Skin of body (tissue), 2 donors: Measurements from ENCODE around the gene CDC26. TPM values are rescaled to one million over a fixed set of nuclear protein-coding genes. Genes with fewer than 3 reads are reported as not detected.
"Not testable (repeated sequence)": the region's sequence is repeated elsewhere in the genome, so short reads cannot be mapped to it uniquely, and the experiment has no call there.

ENCODE experiments used
- DNase-seq: peaks from one replicate; lab custom pipeline; 2025; lab: John Stamatoyannopoulos, UW
- total RNA-seq: library from RNA; depleted of rRNA; stranded (reverse); fragments of >200 nt; gene quantifications from one replicate; pipeline ENCODE4 v1.2.3, GENCODE V29; 2014

Gene CDC26
- 23.6 TPM for total RNA-seq

GRCh38 chr9:113275157-113276131, at the start of gene CDC26, which contains the start of gene PRPF4:
Gene CDC26, minus strand, starts transcription at chr9:113275572. Its CDS starts 3,065 bp downstream, at chr9:113272507.
Gene PRPF4, plus strand, starts transcription at chr9:113275658. Its CDS starts 86 bp downstream, at chr9:113275744.
- peak; percentile 99 for DNase-seq

- no peak for DNase-seq
Measured at GRCh38 chr9:113322671-113323070, 47.3 kb upstream of the CDC26 start.

DNA sequence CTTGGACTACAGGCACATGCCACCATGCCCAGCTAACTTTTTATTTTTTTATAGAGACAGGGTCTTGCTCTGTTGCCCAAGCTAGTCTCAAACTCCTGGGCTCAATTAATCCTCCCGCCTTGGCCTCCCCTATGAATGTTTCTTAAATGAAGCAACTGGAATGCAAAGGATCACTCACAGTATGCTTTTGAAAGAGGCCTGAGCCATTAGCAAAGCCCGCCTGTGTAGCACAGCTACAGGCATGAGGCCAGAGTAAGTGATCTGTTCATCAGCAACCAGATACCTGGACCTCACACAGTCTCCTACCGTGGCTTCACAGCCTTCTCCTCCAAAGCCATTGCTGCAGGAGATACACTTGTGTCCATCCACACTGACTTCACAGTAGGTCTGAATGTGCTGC, 44.7 kb upstream of the CDC26 start:
- no peak for DNase-seq

DNA sequence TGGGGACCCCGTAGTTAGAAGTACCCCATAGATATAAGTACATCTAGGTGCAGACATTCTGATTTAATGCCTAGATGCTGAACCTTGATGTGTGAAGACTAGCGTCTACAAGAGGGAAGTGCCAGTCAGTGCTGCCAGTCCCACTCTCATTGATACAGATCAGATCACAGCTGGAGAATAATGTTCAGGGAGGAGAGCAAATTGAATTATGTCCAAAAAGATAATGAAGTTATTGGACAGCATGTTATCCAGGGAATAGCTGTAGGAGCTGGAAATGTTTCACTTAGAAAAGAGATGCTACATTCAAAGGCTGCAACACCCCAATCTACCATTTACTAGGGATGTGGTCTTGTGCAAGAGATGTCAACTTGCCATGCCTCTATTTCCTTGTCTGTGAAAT, 43.7 kb upstream of the CDC26 start:
- no peak for DNase-seq

- DNase-seq: no peak
Measured at GRCh38 chr9:113317777-113318176, 42.4 kb upstream of the CDC26 start.

DNA sequence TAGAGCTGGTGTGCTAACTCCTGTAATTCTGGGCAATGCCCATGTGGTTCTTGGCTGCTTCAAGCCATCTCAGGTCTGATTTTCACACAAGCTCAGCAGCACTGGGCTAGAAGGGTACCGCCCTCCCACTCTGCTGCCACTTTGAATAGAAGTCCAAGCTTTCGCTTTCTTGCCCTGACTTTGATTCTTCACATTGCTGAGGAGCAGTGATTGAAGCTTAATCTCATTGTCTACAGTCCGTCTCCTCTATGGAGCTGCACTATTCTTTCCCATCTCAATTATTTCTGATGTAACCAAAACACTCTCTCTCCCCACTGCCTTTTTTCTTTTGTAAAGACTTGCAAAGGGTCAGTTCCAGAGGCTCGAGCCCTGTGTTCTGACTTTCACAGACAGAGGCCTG, 40.7 kb upstream of the CDC26 start:
- no peak for DNase-seq

DNA sequence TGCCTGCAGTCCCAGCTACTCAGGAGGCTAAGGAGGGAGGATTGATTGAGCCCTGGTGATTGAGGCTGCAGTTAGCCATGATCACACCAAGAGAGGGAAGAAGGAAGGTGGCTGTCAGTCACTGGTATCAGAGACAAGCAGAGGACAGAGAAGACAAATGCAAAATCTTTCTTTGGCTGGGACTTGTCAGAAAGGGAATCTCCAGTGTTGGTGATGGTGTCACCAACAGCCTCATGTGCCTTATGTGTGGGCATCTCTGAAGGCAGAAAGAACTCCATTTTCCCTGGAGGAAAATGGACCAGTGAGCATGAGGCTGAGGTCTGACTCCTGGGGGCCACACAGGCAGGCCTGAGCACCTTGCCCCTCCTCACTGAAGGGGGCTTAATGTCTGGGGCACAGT, 39.9 kb upstream of the CDC26 start:
- DNase-seq: no peak

DNA sequence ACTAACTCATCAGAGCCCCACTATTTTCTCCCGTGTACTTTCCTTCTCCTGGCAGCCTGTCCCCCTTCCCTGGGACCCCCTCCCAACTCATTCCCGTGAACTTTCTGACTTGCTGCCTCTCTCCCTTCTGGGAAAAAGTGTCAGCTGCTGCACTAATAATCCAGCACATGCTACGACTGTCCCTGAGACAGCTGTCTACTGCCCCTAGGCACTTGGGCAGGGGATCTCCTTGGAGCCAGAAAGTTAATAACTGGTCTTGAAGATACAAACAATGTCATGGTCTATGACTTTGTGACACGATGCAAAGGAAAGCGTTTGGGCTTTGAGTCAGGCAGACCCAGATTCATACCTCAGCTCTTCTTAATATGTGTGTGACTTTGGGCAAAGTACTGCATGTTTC, 37.9 kb upstream of the CDC26 start:
- DNase-seq: no peak

DNA sequence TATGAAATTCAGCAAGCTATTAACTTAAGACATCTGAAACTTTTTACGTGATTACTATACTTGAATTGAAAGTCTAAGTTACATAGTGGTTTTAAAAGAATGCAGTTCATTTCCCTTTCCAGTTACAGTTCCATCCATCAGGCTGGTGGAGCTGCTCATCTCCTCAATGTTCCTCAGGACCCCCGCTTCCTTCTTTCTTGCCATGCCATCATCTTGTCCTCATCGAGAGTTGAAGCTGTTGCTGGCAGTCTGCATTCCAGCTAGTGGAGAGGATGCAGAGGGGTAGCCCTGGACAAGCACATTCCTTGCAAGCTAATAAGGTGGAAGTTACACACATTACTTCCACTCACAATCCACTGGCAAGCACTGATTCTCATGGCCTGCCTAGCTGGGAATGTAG, 36.6 kb upstream of the CDC26 start:
- no peak for DNase-seq

- DNase-seq: no peak
Measured at GRCh38 chr9:113310538-113310937, 35.2 kb upstream of the CDC26 start.

GRCh38 chr9:113309204-113309813, 33.9 kb upstream of the CDC26 start:
- DNase-seq: peak; percentile 14

GRCh38 chr9:113307396-113307975, 32.1 kb upstream of the CDC26 start:
- no peak for DNase-seq

DNA sequence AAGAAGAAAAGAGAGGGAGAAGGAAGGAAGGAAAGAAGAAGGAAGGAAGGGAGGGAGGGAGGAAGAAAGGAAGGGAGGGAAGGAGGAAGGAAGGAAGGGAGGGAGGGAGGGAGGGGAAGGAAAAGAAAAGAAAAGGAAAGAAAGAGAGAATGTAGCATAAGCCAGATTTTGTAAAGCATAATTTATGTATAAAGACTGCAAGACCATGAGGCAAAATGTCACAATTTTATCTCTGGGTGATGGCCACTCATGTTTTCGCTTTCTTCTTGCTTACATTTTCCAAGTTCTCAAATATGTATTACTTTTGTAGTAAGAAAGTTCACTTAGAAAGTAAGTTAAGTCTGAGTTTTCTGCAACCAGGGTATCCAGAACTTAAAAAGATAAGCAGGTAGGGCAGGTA, 31.2 kb upstream of the CDC26 start:
- DNase-seq: no peak

- DNase-seq: no peak
Measured at GRCh38 chr9:113302792-113303418, 27.5 kb upstream of the CDC26 start, which contains the start of gene RNF183. Gene RNF183, minus strand, starts transcription at chr9:113303376. Its CDS starts 5,192 bp downstream, at chr9:113298184.

GRCh38 chr9:113301548-113301947, 26.2 kb upstream of the CDC26 start:
- DNase-seq: no peak

GRCh38 chr9:113299800-113300292, 24.5 kb upstream of the CDC26 start:
- no peak for DNase-seq

DNA sequence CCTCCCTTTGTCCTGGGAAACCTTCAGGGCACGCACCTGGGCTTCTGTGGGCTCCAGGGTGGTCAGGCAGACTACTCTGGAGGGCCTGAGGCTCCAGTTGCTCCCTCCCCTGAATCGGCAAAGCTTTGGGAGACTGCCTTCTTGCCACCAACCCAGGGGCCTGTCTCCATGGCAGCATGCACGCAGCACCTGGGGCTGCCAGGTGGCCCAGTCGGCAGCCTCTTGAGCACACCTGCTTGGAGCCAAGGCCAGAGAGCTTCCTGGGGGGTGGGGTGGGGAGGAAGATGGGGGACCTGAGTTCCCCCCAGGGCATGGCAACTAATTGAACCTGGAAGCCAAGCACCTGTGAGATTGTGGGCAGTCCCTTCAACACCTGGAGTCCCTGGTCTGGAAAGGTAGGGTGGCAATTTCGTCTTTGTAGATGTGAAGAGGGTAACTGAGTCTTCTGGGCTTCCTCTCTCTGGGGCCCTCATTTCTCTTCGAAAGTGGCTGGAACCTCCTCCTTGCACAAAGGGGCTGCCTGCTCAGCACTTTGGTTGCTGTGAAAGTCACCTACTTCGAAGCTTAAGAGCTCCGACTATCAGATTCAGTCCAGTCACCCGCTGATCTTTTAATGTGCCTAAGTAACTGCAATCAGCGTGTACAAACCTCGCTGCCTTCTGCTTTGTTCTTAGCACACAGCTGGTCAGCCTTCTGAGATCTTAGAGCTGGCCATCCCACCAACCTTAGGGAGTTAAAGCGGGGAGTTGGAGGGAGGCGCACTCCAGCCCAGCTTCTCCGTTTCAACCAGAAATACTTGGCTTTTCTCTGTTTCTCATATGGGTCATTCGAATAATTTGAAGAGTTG, 23.8 kb upstream of the CDC26 start:
- DNase-seq: no peak

- no peak for DNase-seq
Measured at GRCh38 chr9:113298311-113298710, 22.9 kb upstream of the CDC26 start.

DNA sequence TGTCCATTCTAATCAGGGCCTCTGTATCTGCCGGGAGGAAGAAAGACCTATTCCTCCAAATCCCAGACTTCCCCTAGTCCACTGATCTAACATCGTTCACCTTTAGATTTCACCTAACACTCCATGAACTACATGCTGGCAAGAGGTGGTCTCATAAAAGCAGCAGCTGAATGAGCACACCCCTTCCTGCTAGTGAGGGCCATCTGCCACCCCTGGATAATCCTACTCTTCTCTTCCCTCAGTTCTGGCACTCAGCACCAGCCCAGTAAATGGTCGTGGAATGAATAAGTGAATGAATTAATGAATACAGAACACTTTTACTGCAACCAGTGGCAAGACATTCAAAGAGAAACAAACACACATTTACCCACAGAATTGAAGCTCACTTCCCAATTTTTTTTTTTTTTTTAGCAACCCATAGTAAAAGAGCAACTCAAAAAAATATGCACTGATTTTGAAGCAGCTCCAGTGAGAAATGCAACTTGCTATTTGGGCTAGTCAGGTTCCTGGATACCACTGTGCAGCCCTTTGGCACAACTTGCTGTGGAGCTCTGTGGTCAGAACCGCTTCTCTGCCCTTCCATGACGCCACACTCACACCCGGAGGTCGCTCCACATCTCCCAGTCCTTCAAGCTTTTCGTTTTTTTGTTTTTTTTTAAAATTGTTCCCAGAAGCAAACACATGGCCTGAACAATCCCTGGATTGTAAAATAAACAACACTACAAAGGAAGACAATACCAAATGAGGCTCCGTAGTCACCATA, 21.6 kb upstream of the CDC26 start:
- DNase-seq: no peak

DNA sequence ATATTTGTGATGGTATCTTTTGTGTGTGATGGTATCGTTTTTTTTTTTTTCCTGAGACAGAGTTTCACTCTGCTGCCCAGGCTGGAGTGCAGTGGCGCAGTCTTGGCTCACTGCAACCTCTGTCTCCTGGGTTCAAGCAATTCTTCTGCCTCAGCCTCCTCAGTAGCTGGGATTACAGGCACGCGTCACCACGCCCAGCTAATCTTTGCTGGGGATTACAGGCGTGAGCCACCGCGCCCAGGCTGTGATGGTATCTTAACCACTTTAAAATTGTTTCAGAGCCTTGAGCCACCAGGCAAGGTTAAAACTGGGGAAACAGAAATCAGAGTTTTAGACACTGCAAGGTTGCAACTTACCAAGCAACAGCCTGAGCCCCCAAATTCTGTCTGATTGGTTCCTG, 20.9 kb upstream of the CDC26 start:
- DNase-seq: not testable (repeated sequence)
